ENCODE measurements around the gene GRPEL2.

DNA sequence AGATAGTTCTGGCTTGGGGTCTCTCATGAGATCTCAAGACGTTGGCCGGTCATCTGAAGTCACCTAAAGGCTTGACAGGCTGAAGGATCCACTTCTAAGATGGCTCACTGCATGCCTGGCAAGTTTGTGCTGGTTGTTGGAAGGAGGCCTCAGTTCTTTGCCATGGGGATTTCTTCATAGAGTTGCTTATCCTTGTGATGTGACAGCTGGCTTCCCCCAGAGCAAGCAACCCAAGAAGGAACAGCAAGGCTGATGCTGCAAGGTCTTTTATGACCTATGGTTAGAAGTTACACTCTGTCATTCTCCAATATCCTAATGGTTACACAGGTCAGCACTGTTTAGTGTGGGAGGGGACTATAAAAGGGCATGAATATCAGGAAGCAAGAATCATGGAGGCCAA, 20.7 kb upstream of the GRPEL2 start:
- TF ChIP-seq POLR2A (IDR thresholded peaks at IDR 0.05; ENCODE audit: low read depth, low read length): no peak
- no peak for TF ChIP-seq TAF1 (IDR thresholded peaks at IDR 0.05; ENCODE audit: borderline replicate concordance, low read depth, low read length)

All from GM12892 (cell line).